T-helper 17 cell (primary cell): ENCODE results near the gene ZFAND3. TPM values are rescaled to one million over a fixed set of nuclear protein-coding genes. Genes with fewer than 3 reads are reported as not detected.
"Not testable (repeated sequence)": the region's sequence is repeated elsewhere in the genome, so short reads cannot be mapped to it uniquely, and the experiment has no call there.

Experiments used
- ATAC-seq: fragments of 150-1000 bp; cut with Tn5 transposase; 2 replicates; pipeline ENCODE4 v1.10.0; 2021; ENCODE audit warnings: mild to moderate bottlenecking, moderate library complexity
- DNase-seq, 3 donors: peaks; one replicate each; pipeline versions ENCODE4 v3.0.0 to v3.0.0-alpha.2; 2020 to 2021
- H3K9me3 ChIP-seq: one replicate; pipeline ENCODE4 v1.7.0; 2013; ENCODE audit warnings: low read length, mild to moderate bottlenecking; ENCODE audit not compliant: control insufficient read depth, poor library complexity, severe bottlenecking
- H3K27ac Mint-ChIP-seq: one replicate; pipeline ENCODE4 v1.8.0; 2022; ENCODE audit warnings: mild to moderate bottlenecking, moderate library complexity, mixed read lengths
- H3K27me3 Mint-ChIP-seq: one replicate; pipeline ENCODE4 v1.8.0; 2022; ENCODE audit warnings: mixed read lengths
- H3K36me3 Mint-ChIP-seq: one replicate; pipeline ENCODE4 v1.8.0; 2022; ENCODE audit warnings: low read depth, mixed read lengths
- H3K4me1 Mint-ChIP-seq: one replicate; pipeline ENCODE4 v1.8.0; 2022; ENCODE audit warnings: mild to moderate bottlenecking, mixed read lengths
- H3K4me3 Mint-ChIP-seq: one replicate; pipeline ENCODE4 v1.8.0; 2022; ENCODE audit warnings: mild to moderate bottlenecking, moderate library complexity, mixed read lengths
- total RNA-seq, 4 donors: library from RNA in 2 of 4; stranded (reverse) in 2 of 4; gene quantifications; one replicate each; pipeline ENCODE4 v1.2.3 and lab custom pipeline; 2022 to 2026

The ZFAND3 gene
- total RNA-seq, 2 donors from 2014 or later: 48.6 to 61.0 TPM

DNA sequence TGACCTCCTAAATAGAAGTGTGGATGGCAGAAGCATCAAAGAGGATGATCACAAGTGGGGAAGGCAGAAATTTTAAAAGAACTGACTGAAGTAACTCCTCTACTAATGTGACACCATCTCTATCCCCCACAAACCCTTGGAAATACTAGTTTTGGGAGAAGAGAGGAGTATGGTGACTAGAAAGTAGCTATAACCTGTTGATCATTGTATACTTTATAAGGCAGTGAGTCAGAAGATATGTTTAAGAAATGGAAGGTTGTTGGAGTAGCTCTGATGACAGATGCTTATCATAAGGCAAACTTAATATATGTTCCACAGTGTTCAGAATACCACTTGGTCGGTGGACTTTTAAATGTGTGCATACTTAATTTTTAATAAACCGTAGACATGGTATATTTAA is 116.6 kb downstream of the ZFAND3 start:
- H3K27me3 Mint-ChIP-seq: no peaks in the 10 kb centered on the region
- H3K9me3 ChIP-seq: no peaks in the 10 kb centered on the region
- H3K4me3 Mint-ChIP-seq: no peak overlapping the region
- peaks cover 31% of the 10 kb centered on the region for H3K4me1 Mint-ChIP-seq
- H3K36me3 Mint-ChIP-seq: peaks cover 3% of the 10 kb centered on the region
- DNase-seq (no peak), ATAC-seq (no peak)
- H3K27ac Mint-ChIP-seq: no peak overlapping the region

DNA sequence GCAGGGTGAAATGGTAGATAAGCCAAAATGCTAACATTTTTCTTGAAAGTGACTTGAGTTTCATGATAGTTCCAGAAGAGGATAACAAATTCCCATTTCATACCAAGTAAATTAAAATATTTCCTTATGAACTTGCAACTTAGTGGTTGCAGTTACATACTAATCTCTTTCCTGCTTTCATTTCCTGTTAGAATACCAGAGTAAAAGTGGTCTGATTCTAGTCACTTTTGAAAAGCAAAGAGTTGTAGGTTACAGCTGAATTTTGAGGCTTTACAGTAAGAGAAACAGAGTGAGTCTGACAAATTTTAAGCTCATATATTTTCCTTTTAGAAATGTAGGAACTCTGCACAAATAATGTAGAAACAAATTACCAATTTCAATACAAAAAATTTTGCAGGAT is 117.4 kb downstream of the ZFAND3 start:
- no peak overlapping the region for H3K27ac Mint-ChIP-seq
- no peak for ATAC-seq
- no peak overlapping the region for H3K4me3 Mint-ChIP-seq
- DNase-seq: no peak
- H3K27me3 Mint-ChIP-seq: no peaks in the 10 kb centered on the region
- H3K4me1 Mint-ChIP-seq: peaks cover 27% of the 10 kb centered on the region
- no peaks in the 10 kb centered on the region for H3K9me3 ChIP-seq
- H3K36me3 Mint-ChIP-seq: peaks cover 3% of the 10 kb centered on the region

DNA sequence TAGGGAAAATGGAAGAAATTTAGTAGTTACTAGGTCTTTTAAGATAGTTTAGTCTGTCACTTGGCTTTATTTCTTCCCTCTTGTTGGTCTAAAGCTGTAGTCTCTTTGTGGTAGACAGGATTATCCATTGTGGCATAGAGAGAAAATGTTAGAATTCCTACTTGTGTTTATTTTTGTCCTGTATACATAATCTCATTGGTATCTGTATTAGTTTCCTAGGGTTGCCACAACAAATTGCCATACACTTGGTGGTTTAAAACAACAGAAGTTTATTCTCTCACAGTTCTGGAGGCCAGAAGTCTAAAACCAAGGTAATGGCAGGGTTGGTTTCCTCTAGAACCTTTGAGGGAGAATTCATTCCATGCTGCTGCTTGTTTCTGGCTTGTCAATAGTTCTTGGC is 119.4 kb downstream of the ZFAND3 start:
- ATAC-seq (no peak), DNase-seq (no peak)
- Mint-ChIP-seq H3K4me3 (no peak overlapping the region), H3K27ac (no peak overlapping the region), H3K36me3 (peaks cover 3% of the 10 kb centered on the region), H3K27me3 (no peaks in the 10 kb centered on the region), H3K4me1 (peaks cover 31% of the 10 kb centered on the region)
- H3K9me3 ChIP-seq: no peaks in the 10 kb centered on the region

DNA sequence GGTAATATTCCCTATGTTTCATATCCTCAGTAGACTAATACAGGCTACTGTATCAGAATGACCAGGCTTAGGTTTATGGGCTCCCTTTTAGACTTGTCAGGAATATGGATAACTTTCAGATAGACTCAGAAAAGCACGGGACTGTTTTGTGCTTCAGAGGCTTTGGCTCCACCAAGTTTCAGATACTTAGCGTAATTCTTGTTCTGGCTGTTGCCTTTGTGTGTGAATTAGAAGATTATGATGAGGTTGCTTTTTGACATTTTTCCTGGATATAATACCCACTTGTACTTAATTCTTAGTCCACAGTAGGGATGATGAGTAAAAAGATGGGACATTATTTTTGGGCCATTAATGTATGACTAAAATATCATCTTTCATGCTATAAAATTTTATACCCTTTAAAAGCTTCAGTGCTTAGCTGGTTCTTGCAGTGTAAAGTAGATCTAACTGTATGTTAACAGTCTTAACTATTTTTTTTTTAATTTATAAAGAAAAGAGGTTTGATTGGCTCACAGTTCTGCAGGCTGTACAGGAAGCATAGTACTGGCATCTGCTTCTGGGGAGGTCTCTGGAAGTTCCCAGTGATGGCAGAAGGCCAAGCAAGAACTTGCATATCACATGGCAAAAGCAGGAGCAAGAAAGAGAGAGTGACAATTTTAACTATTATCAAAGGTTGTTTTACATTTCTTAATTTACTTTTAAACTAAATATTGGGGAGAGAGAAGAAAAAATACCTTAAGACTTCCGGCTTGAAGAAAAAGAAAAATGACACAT is 120.7 kb downstream of the ZFAND3 start:
- H3K4me3 Mint-ChIP-seq: no peak overlapping the region
- H3K9me3 ChIP-seq: no peaks in the 10 kb centered on the region
- H3K27ac Mint-ChIP-seq: no peak overlapping the region
- no peak for DNase-seq
- no peak for ATAC-seq
- no peaks in the 10 kb centered on the region for H3K27me3 Mint-ChIP-seq
- H3K36me3 Mint-ChIP-seq: peaks cover 2% of the 10 kb centered on the region
- H3K4me1 Mint-ChIP-seq: peaks cover 34% of the 10 kb centered on the region

DNA sequence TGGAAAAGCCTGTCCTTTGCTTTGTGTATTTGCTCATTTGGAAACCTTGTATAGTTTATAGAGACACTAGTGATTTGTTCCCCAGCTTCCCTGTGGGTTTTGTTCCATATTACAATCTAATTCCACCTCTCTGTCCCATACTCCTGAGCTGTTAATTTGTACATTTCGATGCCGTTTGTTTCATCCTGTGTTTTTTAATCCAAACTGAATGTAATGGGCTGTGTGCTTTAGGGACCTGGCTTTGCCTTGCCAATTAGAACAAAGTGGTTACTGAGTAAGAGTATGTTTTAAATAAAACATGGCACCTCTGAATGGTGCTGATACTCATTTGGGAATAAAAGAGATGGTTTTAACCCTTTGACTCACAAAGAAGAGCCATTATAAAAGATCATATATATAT is 122.3 kb downstream of the ZFAND3 start:
- no peak for DNase-seq
- Mint-ChIP-seq H3K4me3 (no peak overlapping the region), H3K36me3 (peaks cover 2% of the 10 kb centered on the region), H3K27ac (no peak overlapping the region), H3K4me1 (peaks cover 25% of the 10 kb centered on the region), H3K27me3 (no peaks in the 10 kb centered on the region)
- no peaks in the 10 kb centered on the region for H3K9me3 ChIP-seq
- no peak for ATAC-seq

DNA sequence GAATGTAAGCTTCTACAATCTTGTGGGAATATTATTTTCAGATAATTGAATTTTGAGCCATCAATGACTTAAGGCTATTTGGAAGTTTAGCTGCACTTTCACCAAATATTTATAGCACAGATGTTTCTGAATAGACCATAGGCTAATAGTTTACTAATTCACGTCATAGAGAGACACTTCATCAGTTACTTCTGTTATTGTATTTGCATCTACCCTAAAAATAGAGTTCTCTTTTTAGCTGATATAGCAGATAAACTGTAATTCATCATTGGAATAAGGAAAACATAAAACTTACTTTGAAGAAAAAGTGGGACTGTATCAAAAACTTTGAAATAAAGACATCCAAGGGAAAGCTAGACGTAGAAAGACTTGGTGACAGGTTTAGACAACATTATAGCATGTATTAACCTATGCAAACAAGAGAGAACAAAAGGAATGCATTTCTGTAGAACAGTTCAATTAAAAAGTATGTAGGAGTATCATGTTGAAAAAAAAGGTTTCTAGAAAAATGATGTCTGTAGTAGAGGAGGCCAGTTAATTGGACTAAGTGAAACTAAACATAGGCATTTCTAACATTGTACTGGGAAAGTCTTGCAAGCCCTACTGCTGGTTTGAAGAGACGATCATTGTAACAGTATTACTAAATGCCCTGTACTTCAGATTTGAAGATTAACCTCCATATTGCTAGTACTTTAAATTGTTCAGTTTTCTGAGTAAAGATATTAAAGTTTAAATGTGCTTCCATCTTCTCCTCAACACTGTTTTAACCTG is 123.3 kb downstream of the ZFAND3 start:
- Mint-ChIP-seq H3K4me1 (peaks cover 23% of the 10 kb centered on the region), H3K27ac (no peak overlapping the region), H3K36me3 (peaks cover 2% of the 10 kb centered on the region), H3K27me3 (no peaks in the 10 kb centered on the region), H3K4me3 (no peak overlapping the region)
- DNase-seq: no peak
- no peaks in the 10 kb centered on the region for H3K9me3 ChIP-seq
- ATAC-seq: no peak

DNA sequence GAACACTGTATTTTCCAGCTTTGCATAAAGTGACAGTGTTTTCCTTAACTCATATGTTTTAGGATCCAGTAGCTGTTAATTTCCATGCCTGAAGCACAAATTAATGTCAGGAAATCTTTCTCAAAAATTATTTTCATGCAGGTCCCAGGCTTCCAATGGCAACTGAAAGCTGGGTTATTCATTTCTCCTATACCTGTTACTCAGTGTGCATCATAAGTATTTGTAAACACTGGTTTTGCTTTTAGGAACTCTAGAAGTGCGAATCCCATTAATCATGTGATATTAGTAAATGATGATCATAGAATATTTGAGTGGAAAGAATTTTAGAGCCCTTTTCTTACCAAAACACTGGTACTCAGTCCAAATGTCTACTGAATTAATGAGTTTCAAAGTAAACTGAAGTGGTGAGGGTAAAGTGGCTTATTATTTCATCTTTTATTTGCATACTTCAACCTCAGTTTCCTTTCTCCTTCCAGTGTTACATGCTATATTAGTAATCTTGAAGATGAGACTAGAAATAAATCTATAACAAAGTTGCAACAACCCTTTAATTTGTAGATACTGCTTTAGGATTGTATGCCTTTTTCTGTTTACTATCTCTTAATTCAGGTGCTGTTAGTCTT is 124.0 kb downstream of the ZFAND3 start:
- Mint-ChIP-seq H3K27me3 (no peaks in the 10 kb centered on the region), H3K4me3 (no peak overlapping the region), H3K36me3 (peaks cover 2% of the 10 kb centered on the region), H3K4me1 (peaks cover 24% of the 10 kb centered on the region), H3K27ac (no peak overlapping the region)
- H3K9me3 ChIP-seq: no peaks in the 10 kb centered on the region
- DNase-seq (no peak), ATAC-seq (no peak)

DNA sequence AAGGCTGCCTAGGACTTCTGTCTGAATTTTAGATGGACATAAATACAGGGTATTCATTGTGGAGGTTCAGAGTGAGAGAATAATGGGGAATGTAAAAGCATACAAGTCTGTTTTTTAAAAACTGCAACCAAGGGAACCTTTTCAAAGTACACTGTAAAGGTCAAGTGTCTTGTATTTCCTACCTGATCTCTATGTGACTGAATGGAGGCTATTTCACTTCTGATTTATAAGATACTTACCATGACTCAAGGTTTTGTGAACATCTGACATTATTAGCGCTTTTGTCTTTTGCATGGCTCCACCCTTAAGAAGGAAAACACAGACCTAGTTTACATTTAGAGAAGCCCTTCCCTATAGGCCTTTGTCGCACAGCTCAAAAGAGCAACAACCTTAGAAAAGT is 126.5 kb downstream of the ZFAND3 start:
- no peak overlapping the region for H3K27ac Mint-ChIP-seq
- no peaks in the 10 kb centered on the region for H3K9me3 ChIP-seq
- peaks cover 36% of the 10 kb centered on the region for H3K4me1 Mint-ChIP-seq
- H3K27me3 Mint-ChIP-seq: no peaks in the 10 kb centered on the region
- DNase-seq (no peak), ATAC-seq (no peak)
- H3K4me3 Mint-ChIP-seq: no peak overlapping the region
- no peaks in the 10 kb centered on the region for H3K36me3 Mint-ChIP-seq

DNA sequence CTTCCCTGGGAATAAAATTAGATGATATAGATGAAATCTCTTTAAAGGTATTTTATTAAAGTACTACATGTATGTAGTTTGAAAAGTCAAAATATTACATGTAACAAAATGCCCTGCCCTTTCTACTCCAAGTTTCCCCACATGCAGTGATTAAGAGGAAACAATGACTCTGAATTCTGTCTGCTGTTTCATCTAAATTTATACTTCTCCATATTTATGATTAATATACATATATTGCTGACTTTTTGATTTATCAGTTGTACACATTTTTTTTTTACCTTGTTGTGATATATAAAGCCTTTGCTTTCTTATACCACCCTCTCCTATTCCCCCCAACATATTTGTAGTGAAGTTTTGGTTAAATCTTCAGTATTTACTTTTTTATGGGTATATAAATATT is 127.9 kb downstream of the ZFAND3 start:
- no peaks in the 10 kb centered on the region for H3K36me3 Mint-ChIP-seq
- no peak for ATAC-seq

DNA sequence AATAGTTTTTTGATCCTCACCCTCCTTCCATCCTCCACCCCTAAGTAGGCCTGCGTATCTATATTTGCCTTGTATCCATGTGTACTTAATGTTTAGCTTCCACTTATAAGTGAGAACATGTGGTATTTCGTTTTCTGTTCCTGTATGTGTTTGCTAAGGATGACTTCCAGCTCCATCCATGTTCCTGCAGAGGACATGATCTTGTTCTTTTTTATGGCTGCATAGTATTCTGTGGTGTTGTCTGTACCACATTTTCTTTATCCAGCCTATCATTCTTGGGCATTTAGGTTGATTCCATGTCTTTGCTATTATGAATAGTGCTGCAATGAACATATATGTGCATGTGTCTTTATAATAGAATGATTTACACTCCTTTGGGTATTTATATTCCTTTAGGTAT is 129.1 kb downstream of the ZFAND3 start:
- ATAC-seq, H3K27ac Mint-ChIP-seq, H3K36me3 Mint-ChIP-seq, H3K9me3 ChIP-seq, H3K27me3 Mint-ChIP-seq, DNase-seq, H3K4me3 Mint-ChIP-seq: not testable (repeated sequence)
- peaks cover 45% of the 10 kb centered on the region for H3K4me1 Mint-ChIP-seq

More for the DNA sequence above, 127.9 kb downstream of the ZFAND3 start:
- Mint-ChIP-seq H3K27me3 (no peaks in the 10 kb centered on the region), H3K4me1 (peaks cover 46% of the 10 kb centered on the region), H3K27ac (no peak overlapping the region), H3K4me3 (no peak overlapping the region)
- DNase-seq: no peak
- H3K9me3 ChIP-seq: no peaks in the 10 kb centered on the region

DNA sequence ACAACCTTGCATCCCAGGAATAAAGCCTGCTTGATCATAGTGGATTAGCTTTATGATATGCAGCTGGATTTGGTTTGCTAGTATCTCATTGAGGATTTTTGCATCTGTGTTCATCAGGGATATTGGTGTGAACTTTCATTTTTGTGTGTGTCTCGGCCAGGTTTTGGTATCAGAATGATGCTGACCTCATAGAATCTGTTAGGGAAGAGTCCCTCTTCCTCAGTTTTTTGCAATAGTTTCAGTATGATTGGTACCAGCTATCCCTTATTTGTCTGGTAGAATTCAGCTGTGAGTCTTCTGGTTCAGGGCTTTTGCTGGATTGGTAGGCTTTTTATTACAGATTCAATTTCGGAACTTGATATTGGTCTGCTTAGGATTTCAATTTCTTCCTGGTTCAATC is 132.5 kb downstream of the ZFAND3 start:
- no peak for ATAC-seq
- no peak overlapping the region for H3K27ac Mint-ChIP-seq
- H3K36me3 Mint-ChIP-seq: no peaks in the 10 kb centered on the region
- no peak for DNase-seq
- peak overlapping the region; percentile 1 for H3K4me3 Mint-ChIP-seq
- H3K27me3 Mint-ChIP-seq: no peaks in the 10 kb centered on the region
- H3K9me3 ChIP-seq: no peaks in the 10 kb centered on the region
- H3K4me1 Mint-ChIP-seq: peaks cover 33% of the 10 kb centered on the region

DNA sequence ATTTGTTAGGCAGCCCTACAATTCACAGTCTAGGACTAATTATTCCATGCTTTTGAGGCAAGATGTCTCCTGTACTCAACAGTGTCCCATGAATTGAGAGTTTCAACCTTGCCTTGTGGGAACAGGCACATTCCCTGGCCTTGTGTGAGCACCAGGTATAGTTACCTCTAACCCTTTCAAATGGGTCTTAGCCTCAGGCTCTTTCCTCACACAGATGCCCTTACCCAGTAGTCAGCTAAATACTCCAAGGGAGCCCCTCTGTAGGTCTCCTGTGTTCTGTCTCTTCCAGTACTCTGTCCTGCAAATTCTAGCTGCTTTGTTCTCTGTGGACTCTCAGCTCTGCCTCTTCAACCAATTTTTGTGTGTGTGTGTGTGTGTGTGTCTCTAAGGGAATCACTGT is 135.3 kb downstream of the ZFAND3 start:
- Mint-ChIP-seq H3K27me3 (no peaks in the 10 kb centered on the region), H3K4me3 (no peak overlapping the region), H3K36me3 (no peaks in the 10 kb centered on the region), H3K27ac (no peak overlapping the region), H3K4me1 (peaks cover 28% of the 10 kb centered on the region)
- H3K9me3 ChIP-seq: no peaks in the 10 kb centered on the region
- no peak for ATAC-seq
- no peak for DNase-seq

DNA sequence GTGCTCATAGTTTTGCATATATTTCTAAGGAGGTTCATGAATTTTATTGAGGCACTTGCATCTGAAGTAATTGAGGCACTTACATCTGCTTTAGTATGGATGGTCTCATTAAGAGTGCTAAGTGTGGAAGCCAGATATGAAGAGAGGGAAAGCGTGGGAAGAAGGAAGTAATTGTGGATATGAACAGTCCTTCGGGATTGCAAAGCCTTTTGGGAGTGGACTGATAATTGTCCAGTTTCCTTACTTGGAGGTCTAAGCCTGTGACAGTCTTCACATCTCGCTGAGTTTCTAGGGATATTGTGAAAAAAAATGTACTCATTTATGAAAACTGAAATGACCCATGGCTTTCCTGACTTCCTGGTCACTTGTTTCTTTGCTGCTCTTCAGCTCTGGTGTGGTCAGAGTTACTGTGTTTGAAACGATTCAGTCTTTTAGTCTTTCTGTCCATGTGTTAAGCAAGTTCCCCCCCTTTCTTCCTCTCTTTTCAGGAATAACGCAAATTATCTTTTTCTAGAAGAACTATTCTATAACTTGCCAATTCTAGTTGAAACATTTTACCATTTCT is 137.3 kb downstream of the ZFAND3 start:
- DNase-seq (no peak), ATAC-seq (no peak)
- no peaks in the 10 kb centered on the region for H3K36me3 Mint-ChIP-seq
- H3K27ac Mint-ChIP-seq: no peak overlapping the region
- H3K4me1 Mint-ChIP-seq: peaks cover 14% of the 10 kb centered on the region
- H3K4me3 Mint-ChIP-seq: no peak overlapping the region
- H3K27me3 Mint-ChIP-seq: no peaks in the 10 kb centered on the region
- no peaks in the 10 kb centered on the region for H3K9me3 ChIP-seq
